Liver (tissue), 9 donors: ENCODE results near the gene CCNB3. TPM values are rescaled to one million over a fixed set of nuclear protein-coding genes. Genes with fewer than 3 reads are reported as not detected.

ENCODE experiments used
- DNase-seq: peaks from one replicate; pipeline ENCODE4 v3.0.0-alpha.2; 2017; ENCODE audit warnings: low spot score
- H3K27ac ChIP-seq, 2 donors: one replicate each; pipeline ENCODE4 v1.7.0; 2013; ENCODE audit warnings: inconsistent platforms in 2 of 2, low read length in 2 of 2, control low read depth in 1 of 2, low read depth in 1 of 2, mild to moderate bottlenecking in 1 of 2
- H3K27me3 ChIP-seq, 4 donors: one replicate each; pipeline versions ENCODE4 v1.6.1 to v1.7.0; 2013; ENCODE audit warnings: low read length in 3 of 4, inconsistent platforms in 1 of 4, mild to moderate bottlenecking in 1 of 4, moderate library complexity in 1 of 4; ENCODE audit not compliant: control insufficient read depth in 4 of 4, insufficient read depth in 4 of 4
- H3K36me3 ChIP-seq, 4 donors: one replicate each; pipeline versions ENCODE4 v1.6.1 to v1.7.0; 2013; ENCODE audit warnings: low read length in 3 of 4, mild to moderate bottlenecking in 3 of 4, low read depth in 1 of 4, moderate library complexity in 1 of 4; ENCODE audit not compliant: control insufficient read depth in 4 of 4, insufficient read depth in 3 of 4
- H3K4me1 ChIP-seq, 4 donors: one replicate each; pipeline versions ENCODE4 v1.6.1 to v1.7.0; 2013; ENCODE audit warnings: low read length in 3 of 4, mild to moderate bottlenecking in 3 of 4, moderate library complexity in 1 of 4; ENCODE audit not compliant: control insufficient read depth in 4 of 4, insufficient read depth in 4 of 4
- H3K4me3 ChIP-seq, 3 donors: one replicate each; pipeline versions ENCODE4 v1.6.1 to v1.7.0; 2013; ENCODE audit warnings: low read length in 3 of 3, control low read depth in 1 of 3, low read depth in 1 of 3, mild to moderate bottlenecking in 1 of 3
- H3K9ac ChIP-seq, 2 donors: one replicate each; pipeline ENCODE4 v1.7.0; 2013; ENCODE audit warnings: low read length in 2 of 2, mild to moderate bottlenecking in 2 of 2, moderate library complexity in 2 of 2, control low read depth in 1 of 2, low read depth in 1 of 2
- H3K9me3 ChIP-seq, 4 donors: one replicate each; pipeline versions ENCODE4 v1.6.1 to v1.7.0; 2013; ENCODE audit warnings: low read length in 3 of 4; ENCODE audit not compliant: control insufficient read depth in 4 of 4
- EGR1 ChIP-seq, 2 donors: IDR thresholded peaks; 2 replicates each; pipeline ENCODE4 v1.6.1; 2016 to 2018; ENCODE audit warnings: antibody characterized with exemption in 2 of 2, low read depth in 2 of 2
- FOXA1 ChIP-seq: IDR thresholded peaks from 2 replicates; pipeline ENCODE4 v1.6.1; 2016; ENCODE audit warnings: antibody characterized with exemption
- FOXA2 ChIP-seq: IDR thresholded peaks from 2 replicates; pipeline ENCODE4 v1.6.1; 2016; ENCODE audit warnings: antibody characterized with exemption
- GABPA ChIP-seq, 2 donors: IDR thresholded peaks in 1 of 2; conservative IDR thresholded peaks in 1 of 2; 2 replicates each; pipeline ENCODE4 v1.6.1; 2016; ENCODE audit warnings: antibody characterized with exemption in 2 of 2, mild to moderate bottlenecking in 1 of 2, moderate library complexity in 1 of 2
- HNF4A ChIP-seq, 2 donors: conservative IDR thresholded peaks; 2 replicates each; pipeline ENCODE4 v1.6.1; 2016; ENCODE audit warnings: antibody characterized with exemption in 2 of 2, mild to moderate bottlenecking in 2 of 2
- HNF4G ChIP-seq: IDR thresholded peaks from 2 replicates; pipeline ENCODE4 v1.6.1; 2016; ENCODE audit warnings: antibody characterized with exemption
- JUND ChIP-seq, 2 donors: IDR thresholded peaks; 2 replicates each; pipeline ENCODE4 v1.6.1; 2016; ENCODE audit warnings: antibody characterized with exemption in 2 of 2
- MAX ChIP-seq: IDR thresholded peaks from 2 replicates; pipeline ENCODE4 v1.6.1; 2016; ENCODE audit warnings: antibody characterized with exemption
- NR2F2 ChIP-seq: IDR thresholded peaks from 2 replicates; pipeline ENCODE4 v1.6.1; 2016; ENCODE audit warnings: antibody characterized with exemption
- RAD21 ChIP-seq, 2 donors: IDR thresholded peaks; 2 replicates each; pipeline ENCODE4 v1.6.1; 2016; ENCODE audit warnings: antibody characterized with exemption in 2 of 2, mild to moderate bottlenecking in 2 of 2
- RXRA ChIP-seq, 2 donors: IDR thresholded peaks; 2 replicates each; pipeline ENCODE4 v1.6.1; 2017 to 2018; ENCODE audit warnings: antibody characterized with exemption in 2 of 2, mild to moderate bottlenecking in 1 of 2
- SP1 ChIP-seq: IDR thresholded peaks from 2 replicates; pipeline ENCODE4 v1.6.1; 2018; ENCODE audit warnings: antibody characterized with exemption, mild to moderate bottlenecking
- TAF1 ChIP-seq: conservative IDR thresholded peaks from 2 replicates; pipeline ENCODE4 v1.6.1; 2016; ENCODE audit warnings: antibody characterized with exemption, mild to moderate bottlenecking
- YY1 ChIP-seq: IDR thresholded peaks from 2 replicates; pipeline ENCODE4 v1.6.1; 2016; ENCODE audit warnings: antibody characterized with exemption, mild to moderate bottlenecking
- WGBS: extraction: QIAGEN DNeasy Blood & Tissue Kit; methylation state at CpG from one replicate; pipeline ENCODE4 v1.1.7; 2013; 5-methylcytosine and 5-hydroxymethylcytosine counted together
- polyA plus RNA-seq, 2 donors: library from polyadenylated mRNA; stranded (reverse) in 1 of 2; unstranded in 1 of 2; fragments of 200-250 nt in 1 of 2; fragments of >200 nt in 1 of 2; fragmentation: Nextera tagmentation in 1 of 2; extraction: Ambion mirVana in 1 of 2; gene quantifications; one replicate each; pipeline versions ENCODE4 v1.2.1 to v1.2.3, GENCODE V29; 2013 to 2015
- total RNA-seq, 2 donors: library from RNA; depleted of rRNA; stranded (reverse); fragments of >200 nt; gene quantifications; one replicate each; pipeline ENCODE4 v1.2.3, GENCODE V29; 2014
- TF ChIP-seq, protein P1 (sequence below): fragments of 150-350 bp; IDR thresholded peaks from 2 replicates; pipeline ENCODE4 v1.5.1; 2017; ENCODE audit warnings: improper control_type of control experiment, low read depth, low read length; ENCODE audit not compliant: missing input control
- TF ChIP-seq, protein P2 (sequence below): IDR thresholded peaks from 2 replicates; pipeline ENCODE4 v1.6.1; 2016; ENCODE audit warnings: antibody characterized with exemption
- TF ChIP-seq, protein P3 (sequence below): IDR thresholded peaks from 2 replicates; pipeline ENCODE4 v1.6.1; 2016; ENCODE audit warnings: antibody characterized with exemption
- TF ChIP-seq, protein P4 (sequence below): IDR thresholded peaks from 2 replicates; pipeline ENCODE4 v1.6.1; 2016; ENCODE audit warnings: antibody characterized with exemption, mild to moderate bottlenecking
- donor health status: healthy.
- donor health status: healthy.
- donor health status: healthy.
- donor health status: healthy.
- donor health status: healthy.

The CCNB3 gene
- total and polyA plus RNA-seq, 4 donors = 0.42 to 5.9 (median 0.49) TPM

DNA sequence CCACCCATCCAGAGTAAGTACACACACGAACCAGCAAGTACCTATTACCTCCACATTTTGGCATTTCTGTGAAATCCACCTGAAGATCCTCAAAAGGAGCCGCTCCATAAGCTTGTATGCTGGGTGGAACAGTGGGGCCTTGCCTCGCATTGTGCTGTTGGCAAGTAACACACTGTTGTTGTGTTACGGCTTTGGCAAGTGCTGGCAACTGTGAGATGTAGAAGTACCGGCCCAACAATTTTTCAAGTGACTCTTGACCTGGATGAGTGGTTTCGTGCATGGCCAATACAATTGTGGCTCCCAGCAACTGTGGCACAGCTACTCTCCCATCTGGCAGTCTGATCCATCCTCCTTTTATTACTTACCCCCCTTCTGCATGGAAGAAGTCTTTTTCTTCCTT lies 128.7 kb downstream of the CCNB3 start:
- 90% methylated on average over 6 of the region's 6 CpGs for WGBS

More for the DNA sequence above, 128.7 kb downstream of the CCNB3 start:
- peaks cover 0 to 4% (median 0%) of the 10 kb centered on the region in 4 donors for H3K27me3 ChIP-seq
- no peak overlapping the region for H3K9ac ChIP-seq
- no peak overlapping the region for H3K4me3 ChIP-seq
- no peak overlapping the region for H3K27ac ChIP-seq
- no peaks in the 10 kb centered on the region for H3K4me1 ChIP-seq
- no peaks in the 10 kb centered on the region for H3K36me3 ChIP-seq
- no peaks in the 10 kb centered on the region for H3K9me3 ChIP-seq
- no peak for DNase-seq
- TF ChIP-seq, protein P1, sequence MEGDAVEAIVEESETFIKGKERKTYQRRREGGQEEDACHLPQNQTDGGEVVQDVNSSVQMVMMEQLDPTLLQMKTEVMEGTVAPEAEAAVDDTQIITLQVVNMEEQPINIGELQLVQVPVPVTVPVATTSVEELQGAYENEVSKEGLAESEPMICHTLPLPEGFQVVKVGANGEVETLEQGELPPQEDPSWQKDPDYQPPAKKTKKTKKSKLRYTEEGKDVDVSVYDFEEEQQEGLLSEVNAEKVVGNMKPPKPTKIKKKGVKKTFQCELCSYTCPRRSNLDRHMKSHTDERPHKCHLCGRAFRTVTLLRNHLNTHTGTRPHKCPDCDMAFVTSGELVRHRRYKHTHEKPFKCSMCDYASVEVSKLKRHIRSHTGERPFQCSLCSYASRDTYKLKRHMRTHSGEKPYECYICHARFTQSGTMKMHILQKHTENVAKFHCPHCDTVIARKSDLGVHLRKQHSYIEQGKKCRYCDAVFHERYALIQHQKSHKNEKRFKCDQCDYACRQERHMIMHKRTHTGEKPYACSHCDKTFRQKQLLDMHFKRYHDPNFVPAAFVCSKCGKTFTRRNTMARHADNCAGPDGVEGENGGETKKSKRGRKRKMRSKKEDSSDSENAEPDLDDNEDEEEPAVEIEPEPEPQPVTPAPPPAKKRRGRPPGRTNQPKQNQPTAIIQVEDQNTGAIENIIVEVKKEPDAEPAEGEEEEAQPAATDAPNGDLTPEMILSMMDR = no peak
- no peak for TF ChIP-seq HNF4G
- TF ChIP-seq SP1 = no peak
- TF ChIP-seq HNF4A (conservative IDR thresholded peaks at IDR 0.05) = no peak
- TF ChIP-seq JUND (IDR thresholded peaks at IDR 0.05) = no peak
- no peak for TF ChIP-seq GABPA (IDR thresholded peaks at IDR 0.05 in 1 of 2, conservative IDR thresholded peaks at IDR 0.05 in 1 of 2)
- no peak for TF ChIP-seq FOXA2
- no peak for TF ChIP-seq EGR1 (IDR thresholded peaks at IDR 0.05; ENCODE audit: low read depth in 2 of 2)
- TF ChIP-seq, protein P2, sequence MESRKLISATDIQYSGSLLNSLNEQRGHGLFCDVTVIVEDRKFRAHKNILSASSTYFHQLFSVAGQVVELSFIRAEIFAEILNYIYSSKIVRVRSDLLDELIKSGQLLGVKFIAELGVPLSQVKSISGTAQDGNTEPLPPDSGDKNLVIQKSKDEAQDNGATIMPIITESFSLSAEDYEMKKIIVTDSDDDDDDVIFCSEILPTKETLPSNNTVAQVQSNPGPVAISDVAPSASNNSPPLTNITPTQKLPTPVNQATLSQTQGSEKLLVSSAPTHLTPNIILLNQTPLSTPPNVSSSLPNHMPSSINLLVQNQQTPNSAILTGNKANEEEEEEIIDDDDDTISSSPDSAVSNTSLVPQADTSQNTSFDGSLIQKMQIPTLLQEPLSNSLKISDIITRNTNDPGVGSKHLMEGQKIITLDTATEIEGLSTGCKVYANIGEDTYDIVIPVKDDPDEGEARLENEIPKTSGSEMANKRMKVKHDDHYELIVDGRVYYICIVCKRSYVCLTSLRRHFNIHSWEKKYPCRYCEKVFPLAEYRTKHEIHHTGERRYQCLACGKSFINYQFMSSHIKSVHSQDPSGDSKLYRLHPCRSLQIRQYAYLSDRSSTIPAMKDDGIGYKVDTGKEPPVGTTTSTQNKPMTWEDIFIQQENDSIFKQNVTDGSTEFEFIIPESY = no peak
- no peak for TF ChIP-seq TAF1
- TF ChIP-seq NR2F2 = no peak
- no peak for TF ChIP-seq YY1
- TF ChIP-seq RAD21 (IDR thresholded peaks at IDR 0.05) = no peak
- no peak for TF ChIP-seq MAX
- TF ChIP-seq RXRA (IDR thresholded peaks at IDR 0.05) = no peak
- TF ChIP-seq FOXA1 = no peak
- TF ChIP-seq, protein P3, sequence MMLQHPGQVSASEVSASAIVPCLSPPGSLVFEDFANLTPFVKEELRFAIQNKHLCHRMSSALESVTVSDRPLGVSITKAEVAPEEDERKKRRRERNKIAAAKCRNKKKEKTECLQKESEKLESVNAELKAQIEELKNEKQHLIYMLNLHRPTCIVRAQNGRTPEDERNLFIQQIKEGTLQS = no peak
- TF ChIP-seq, protein P4, sequence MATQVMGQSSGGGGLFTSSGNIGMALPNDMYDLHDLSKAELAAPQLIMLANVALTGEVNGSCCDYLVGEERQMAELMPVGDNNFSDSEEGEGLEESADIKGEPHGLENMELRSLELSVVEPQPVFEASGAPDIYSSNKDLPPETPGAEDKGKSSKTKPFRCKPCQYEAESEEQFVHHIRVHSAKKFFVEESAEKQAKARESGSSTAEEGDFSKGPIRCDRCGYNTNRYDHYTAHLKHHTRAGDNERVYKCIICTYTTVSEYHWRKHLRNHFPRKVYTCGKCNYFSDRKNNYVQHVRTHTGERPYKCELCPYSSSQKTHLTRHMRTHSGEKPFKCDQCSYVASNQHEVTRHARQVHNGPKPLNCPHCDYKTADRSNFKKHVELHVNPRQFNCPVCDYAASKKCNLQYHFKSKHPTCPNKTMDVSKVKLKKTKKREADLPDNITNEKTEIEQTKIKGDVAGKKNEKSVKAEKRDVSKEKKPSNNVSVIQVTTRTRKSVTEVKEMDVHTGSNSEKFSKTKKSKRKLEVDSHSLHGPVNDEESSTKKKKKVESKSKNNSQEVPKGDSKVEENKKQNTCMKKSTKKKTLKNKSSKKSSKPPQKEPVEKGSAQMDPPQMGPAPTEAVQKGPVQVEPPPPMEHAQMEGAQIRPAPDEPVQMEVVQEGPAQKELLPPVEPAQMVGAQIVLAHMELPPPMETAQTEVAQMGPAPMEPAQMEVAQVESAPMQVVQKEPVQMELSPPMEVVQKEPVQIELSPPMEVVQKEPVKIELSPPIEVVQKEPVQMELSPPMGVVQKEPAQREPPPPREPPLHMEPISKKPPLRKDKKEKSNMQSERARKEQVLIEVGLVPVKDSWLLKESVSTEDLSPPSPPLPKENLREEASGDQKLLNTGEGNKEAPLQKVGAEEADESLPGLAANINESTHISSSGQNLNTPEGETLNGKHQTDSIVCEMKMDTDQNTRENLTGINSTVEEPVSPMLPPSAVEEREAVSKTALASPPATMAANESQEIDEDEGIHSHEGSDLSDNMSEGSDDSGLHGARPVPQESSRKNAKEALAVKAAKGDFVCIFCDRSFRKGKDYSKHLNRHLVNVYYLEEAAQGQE = no peak
